NCI-H1417 (cell line): Measurements from ENCODE around the gene HSPE1.
A peak's percentile ranks its signal among the peaks of the same experiment; 100 is the strongest.
"Not testable (repeated sequence)": the region's sequence is repeated elsewhere in the genome, so short reads cannot be mapped to it uniquely, and the experiment has no call there.

Experiments used
- DNase-seq, 3 experiments: peaks; one replicate each; lab custom pipeline; 2025; lab: John Stamatoyannopoulos, UW

Gene HSPE1

DNA sequence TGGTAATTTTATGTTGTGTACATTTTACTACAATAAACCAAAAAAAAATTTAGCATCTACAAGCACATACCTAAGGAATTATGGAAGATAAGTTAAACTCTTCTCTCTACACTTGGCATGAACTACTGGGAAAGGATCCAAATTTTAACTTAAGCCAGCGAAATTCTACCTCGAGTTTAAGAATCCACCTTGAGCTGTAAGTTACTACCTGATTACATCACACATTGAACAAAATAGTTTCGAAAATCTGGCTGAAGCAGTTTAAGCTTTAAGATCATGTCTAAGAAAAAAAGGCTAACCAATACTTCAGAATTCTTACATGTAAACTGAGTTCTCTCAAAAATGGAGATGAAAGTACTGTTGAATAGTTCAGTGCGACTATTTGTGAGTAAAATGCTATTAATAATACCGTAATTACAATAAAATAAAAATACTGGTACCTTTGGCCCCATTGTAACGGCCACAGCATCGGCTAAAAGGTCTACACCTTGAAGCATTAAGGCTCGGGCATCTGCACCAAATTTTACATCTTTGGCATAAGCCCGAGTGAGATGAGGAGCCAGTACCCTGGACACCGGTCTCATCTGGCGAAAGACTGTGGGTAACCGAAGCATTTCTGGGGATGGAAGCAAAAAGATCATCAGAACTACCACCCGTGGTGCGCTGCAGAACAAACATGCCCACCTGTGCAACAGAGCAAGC is 1.8 kb upstream of the HSPE1 start:
- DNase-seq, result no peak

DNA sequence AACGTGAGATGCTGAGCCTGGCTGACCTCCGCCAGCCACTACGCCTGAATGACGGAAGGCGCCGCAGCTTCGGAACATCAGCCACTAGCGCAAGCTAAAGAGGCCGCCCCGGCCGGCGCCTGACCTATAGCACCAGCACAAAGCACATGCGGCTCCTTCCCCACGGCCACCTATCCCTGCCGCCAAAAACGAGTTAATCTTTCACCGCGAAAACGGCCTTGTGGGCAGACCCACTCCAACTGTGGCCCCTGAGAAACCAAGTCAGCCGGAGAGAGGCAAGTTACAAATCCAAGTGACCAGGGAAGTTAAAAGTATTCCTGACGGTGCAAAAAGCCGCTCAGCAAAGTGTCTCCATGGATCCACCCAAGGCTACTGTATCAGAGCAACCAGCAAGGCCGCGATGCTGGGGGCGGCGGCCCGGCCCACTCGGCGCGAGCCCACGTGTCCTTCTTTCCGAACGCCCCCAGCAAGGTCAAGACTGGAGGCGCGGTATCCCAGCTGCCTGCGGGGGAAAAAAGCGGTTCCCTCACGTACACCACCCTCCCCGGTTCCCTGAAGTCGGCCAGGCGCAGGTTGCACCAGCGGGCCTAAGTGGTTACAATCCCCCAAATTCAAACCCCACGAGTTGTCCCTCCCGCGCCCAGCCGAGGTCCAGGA is 1.1 kb upstream of the HSPE1 start:
- peak; percentile 29 to 83 (median 72) for DNase-seq

DNA sequence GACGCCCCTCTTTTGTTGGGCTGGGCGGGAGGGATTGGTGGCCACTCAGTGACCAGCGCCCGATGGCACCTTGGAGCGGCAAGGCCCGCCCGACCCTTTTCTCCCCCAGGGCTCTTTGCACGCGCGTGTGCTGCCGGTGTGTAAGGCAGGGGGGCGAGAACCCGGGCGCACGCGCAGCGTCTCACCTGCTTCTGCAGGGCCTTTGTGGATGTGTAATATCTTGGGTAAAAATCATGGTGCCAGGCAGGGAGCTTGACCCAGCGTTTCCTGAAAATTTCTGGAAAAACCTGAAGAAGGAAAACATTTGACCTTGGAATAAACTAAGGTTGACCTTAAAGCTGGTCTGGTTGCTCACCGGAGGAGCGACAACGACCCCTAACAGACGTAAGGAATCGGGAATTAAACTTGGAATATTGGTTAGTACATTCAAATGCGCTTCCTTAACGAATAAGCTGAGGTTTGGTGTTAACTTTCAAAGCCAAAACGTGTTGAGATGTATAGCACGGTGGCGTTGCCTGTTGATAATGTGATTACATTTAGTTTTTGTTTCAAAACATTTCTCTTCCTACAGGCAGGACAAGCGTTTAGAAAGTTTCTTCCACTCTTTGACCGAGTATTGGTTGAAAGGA is 438 bp downstream of the HSPE1 start:
- peak; percentile 40 to 92 (median 47) for DNase-seq

DNA sequence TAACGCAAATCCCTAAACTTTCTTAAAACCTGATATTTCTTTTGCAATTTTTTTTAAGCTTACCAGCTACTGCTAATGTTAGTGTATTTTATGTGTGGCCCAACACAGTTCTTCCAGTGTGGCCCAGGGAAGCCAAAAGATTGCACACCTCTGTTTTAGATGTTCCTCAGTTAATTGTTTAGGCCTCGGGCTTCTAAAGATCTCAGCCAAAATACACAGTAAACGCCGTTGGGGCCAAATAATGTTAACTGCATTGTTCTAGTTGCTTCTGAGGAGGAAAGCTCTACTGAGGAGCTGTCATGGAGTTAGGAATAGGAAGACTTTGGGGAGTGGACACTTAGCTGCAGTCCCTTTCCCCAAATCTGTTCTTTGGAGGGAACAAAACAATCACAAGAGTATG is 2.0 kb downstream of the HSPE1 start:
- DNase-seq, result no peak

DNA sequence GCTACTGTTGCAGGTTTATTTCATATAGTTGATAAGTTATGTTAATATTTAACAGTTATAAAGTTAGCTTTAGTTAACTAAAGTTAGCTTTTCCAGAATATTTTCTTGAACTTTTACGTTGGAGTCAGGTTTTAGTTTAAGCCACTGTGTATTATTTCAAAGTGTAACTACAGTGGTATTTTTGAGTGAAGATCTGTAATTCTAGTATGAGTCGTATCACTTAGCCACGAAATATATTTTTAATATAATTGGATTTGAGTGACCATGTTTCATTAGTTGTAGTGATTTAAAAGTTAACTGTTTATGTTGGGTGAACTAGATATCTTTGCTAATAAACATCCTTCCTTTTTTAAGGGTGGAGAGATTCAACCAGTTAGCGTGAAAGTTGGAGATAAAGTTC is 2.5 kb downstream of the HSPE1 start:
- DNase-seq, result no peak

DNA sequence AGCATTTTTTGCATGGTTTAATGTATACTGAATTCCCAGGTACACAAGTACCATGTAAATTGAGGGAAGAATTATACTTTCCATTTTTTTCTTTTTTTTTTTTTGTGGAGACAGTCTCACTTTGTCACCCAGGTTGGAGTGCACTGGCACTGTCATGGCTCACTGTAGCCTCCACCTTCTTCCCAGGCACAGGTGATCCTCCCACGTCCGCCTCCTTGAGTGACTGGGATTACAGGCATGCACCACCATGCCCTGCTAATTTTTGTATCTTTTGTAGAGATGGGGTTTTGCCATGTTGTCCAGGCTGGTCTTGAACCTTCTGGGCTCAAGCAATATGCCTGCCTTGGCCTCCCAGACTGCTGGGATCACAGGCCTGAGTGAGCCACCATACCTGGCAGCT is 3.8 kb downstream of the HSPE1 start:
- DNase-seq, result no peak

DNA sequence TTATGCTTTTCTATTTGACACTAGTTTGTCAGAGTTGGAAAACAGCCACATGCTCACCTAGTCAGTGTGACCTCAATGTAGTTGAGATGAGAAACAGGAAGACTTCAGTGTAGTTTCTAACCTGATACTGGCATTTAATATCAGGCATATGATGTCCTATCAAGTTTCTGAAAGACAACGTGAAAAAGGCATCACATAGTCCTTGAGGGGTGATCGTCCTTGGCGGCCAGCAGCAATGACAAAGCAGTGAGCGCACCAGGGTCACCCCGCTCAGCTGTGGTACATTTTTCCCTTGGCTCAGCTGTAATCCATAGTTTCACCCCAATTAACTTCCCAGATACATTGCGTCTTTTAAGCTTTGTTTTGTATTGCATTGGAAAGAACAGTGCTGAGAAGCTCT is 4.3 kb downstream of the HSPE1 start:
- no peak for DNase-seq

DNA sequence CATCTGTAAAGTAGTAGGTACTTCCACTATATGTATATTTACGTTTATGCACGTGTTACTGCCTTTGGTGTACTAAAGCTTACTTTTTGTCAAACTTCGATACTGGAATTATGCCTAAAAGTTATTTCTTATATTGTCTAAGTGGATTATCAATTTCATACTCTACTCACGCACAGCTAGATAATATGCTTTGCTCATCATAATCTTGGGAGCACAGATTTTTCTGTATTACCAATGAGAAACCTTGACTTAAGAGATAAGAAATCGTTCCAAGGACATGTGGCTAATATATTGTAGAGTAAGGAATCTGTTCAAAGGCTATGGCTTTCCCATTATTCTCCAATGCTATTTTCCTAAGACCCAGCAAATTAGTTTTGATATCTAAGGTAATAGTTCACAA is 6.5 kb downstream of the HSPE1 start:
- DNase-seq, result no peak

DNA sequence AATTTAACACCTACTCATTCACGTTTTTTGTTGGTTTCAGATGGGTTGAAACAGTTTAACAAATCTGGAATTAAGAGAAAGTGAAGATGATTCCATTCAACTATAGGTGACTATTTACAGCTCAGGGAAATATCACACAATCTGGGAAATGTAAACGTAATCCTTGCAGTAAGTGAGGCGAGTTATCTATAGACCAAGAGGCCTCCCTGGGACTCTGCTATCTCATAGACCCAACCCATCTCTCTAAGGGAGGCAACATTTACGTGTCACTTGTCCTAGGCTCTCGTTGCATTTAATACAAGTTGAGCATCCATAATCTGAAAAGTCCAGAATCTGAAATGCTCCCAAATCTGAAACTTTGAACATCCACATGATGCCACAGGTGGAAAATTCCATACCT is 13.7 kb downstream of the HSPE1 start:
- no peak for DNase-seq

DNA sequence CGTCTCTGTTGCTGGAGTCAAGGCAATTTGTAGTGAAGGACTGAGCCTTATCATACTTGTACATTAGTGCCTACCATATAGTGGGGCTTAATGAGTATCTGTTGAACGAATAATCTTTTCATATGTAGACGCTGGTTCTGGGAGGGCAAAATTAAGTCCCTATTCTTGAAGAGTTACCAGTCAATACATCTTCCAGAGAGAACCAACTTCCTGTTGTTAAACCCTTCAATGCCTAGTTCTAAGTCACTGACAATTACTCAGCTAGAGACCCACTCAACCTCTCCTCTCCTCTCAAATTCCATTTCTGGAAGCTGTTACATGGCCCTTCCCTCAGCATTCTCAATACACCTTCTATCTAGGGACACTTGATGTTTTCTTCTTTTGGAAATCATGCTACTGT is 14.6 kb downstream of the HSPE1 start:
- DNase-seq, result peak; percentile 21 to 61 (median 30)

DNA sequence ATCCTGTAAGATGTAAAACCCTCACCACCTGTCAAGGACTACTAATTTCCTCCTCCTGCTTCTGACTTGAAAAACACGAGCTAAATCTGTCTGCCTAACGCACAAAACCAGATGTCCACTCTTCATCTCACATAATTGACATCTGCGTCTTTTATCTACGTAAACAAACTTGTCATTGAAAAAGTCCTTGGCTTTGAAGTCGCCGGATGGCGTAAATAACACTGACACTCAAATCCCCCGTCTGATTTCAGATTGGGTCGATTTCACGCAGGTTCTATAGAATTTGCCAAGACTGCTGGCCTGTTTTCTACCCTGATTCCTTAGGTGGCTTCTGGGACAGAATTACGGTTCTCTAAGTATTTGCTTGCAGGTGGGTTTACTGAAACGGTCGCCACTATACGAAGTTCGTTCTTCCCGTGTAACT is 15.1 kb downstream of the HSPE1 start:
- DNase-seq, result peak; percentile 22 to 86 (median 48)

DNA sequence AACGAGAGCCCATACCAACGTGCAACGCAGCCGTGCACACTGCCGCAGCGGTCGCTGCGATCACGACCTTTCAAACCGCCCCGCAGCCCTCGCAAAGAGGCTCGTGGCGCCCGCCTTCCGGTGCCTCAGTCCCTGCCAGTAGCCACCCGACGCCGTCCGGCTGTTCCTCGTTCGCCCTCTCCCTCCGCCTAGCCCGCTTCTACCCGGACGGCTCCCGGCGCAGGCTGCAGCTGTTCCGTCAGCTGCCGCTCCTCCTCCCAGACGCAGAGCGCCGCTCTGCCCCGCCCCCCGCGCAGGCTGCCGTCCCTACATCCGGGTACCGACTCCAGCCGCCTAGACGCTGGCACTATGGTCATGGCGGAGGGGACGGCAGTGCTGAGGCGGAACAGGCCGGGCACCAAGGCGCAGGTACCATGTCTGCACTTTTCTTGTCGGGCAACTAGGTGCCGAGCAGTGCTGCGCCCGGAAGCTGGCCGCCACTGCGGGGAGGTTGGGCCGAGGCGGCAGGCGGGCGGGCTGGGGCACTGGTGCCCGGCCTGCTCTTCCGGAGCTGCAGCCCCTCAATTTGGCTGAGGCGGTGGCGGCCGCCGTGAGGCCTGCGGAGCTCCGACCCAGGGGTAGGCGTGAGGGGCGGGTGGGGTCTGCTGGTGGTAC is 15.7 kb downstream of the HSPE1 start, which contains the start of gene MOB4:
Gene MOB4, plus strand, starts transcription at position 328 of the 654 bp plus-strand sequence. Its CDS starts 21 bp downstream, at position 349.
- DNase-seq, result peak; percentile 87 to 96 (median 94)

DNA sequence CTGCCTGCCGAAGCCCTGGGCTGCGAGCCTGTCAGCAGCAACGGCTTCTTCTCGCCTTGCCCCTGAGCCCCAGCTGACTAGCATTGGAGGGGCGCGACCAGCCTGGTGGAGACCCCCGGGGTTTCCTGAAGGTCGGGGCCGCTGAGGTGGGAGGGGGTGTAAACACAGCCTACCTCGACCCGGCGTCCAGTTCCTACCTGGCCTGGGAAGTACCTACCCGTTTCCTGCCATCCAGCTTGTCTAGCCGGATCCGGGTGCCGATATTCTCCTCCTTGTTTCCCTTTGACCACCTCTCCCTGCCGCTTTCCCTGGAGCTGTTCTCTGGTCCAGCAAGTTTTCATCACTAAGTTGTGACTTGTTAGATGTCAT is 16.2 kb downstream of the HSPE1 start:
- peak in 1 of 3 experiments; percentile 75 for DNase-seq

DNA sequence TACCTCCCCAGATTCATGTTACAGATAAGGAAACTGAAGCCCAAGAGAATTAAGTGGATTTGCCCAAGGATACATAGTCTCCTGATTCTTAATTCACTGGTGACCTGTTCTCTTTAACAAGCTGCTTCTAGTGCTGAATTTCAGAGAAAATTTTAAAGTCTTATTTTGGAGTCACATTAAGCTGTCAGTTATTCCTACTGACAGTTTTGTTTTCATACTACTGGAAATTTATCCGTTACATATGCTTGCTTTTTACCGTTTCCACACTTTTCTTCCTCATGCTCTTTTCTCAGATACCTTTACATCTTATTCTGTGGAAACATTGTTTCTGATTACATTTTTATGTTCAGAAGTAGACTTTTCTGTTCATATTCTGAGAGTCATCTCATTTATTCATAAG is 17.0 kb downstream of the HSPE1 start:
- no peak for DNase-seq

DNA sequence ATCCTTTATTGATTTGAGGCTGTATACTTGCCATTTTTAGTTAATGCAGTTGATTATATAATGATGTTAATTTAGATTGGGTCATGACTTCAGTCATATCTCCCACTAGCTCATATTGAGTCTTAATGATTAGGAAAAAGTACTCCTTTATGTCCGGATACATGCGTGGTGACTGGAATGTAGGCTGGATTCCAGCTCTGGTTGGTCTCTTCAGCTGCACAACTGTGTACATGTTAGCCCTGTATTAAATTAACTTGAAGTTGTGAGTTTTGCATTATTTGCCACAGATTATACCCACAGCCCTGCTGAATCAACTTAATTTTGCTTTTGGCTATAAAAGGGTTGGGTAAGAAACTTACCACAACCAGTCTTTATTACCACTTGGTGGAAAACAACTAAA is 38.2 kb downstream of the HSPE1 start:
- no peak for DNase-seq

DNA sequence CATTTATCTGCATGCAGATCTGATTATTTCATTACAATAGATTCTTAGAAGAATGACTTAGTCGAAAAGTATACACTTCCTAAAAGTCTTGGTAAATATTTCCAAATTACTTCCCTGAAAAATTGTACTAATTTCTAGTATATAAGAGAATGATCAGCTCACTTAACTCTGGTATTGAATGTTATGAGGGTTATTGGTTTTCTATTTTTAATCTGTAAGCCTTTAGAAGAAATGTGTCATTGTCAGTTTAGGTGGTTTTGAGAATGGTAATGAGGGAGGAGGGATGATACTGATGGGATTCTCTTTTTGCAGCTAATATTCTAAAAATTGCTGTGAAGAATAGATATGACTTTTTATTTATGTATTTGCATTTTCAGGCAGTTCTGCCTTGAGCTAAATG is 39.6 kb downstream of the HSPE1 start:
- DNase-seq, result no peak

DNA sequence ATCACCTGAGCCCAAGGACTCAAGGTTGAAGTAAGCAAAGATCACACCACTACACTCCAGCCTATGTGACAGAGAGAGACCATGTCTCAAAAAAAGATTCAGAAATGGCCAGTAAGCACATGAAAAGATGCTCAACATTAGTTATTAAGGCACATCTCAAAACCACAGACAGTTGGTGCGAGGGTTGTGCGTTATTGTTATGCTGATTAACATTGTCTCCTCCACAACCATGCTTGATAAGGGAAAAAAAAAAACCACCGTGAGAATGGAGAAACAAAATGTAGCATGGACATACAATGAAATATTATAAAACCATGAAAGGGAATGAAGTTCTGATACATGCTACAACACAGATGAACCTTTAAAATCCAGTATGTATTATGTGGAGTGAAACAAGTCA is 43.0 kb downstream of the HSPE1 start:
- no peak for DNase-seq

DNA sequence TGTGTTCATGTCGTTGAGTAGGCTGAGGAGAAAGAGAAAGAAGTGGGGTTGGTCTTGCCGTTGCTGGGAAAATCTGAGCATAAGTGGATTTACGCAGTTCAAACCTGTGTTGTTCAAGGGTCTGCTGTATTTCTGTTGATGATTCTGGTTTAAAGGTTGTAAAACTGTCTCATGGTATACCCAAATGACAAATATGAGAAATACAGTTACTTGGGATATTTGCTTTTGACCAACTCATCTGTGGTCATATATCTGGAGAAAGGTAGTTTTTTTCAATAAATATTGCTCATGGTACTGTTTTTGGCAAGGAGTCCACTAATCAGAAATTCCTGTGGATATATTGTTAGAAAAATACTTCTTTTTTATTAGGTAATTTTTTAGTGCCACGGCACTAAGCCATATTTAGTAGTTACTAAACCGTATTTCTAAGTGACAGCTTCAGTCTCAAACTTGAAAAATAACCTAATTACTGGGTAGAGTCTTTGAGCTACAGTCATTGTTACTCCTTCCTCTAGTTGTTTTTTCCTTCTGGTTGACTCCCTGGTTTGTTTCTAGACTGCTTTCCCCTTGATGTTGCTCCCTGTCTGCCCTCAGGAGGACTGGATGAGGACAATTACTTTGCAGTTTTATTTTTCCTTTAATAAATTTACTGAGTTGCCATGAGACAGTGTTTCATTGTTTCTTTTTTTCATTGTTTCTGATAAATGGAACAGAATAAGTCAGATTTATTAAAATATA is 47.2 kb downstream of the HSPE1 start:
- DNase-seq, result no peak

DNA sequence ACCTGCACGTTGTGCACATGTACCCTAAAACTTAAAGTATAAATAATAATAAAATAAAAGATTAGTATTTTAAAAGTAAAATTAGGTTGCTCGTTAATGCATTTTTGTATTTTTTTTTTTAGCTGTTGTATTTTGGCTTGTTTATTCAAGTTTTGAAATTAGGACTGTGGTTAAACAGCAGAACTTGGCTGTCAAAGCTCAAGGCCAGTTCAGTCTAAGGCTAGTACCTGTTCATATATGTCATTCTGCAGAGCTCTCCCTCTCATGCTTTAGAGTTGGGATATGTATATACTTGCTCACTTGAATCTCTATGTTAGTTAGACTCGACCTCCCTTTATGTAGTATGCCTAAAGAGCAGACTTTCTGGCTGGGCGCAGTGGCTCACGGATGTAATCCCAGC is 48.4 kb downstream of the HSPE1 start:
- DNase-seq, result no peak

DNA sequence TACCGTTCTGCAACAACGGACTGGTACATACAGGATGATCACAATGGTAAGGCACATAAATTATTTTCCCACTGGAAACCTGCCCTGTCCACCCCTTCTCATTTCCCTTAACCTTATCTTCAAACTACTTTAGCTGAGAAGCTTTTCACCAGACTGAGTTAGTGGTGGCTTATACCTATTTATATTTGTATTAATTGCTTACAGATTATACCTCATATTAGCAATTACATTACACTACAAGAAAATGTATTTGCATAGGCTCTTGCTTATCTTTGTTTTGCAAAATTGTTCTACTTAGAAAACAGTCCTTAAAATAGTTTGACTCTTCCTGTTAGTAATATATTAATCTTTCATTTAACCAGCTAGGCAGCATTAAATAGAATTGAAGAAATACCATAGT is 51.1 kb downstream of the HSPE1 start:
- DNase-seq, result not testable (repeated sequence)
